GM12873 (cell line): ENCODE results near the gene ERCC1.

ENCODE experiments used
- CTCF ChIP-seq: IDR thresholded peaks from 2 replicates; pipeline ENCODE4 v1.5.1; 2012; ENCODE audit warnings: low read depth, mild to moderate bottlenecking, moderate library complexity, low read length, control low read depth; ENCODE audit not compliant: insufficient read depth; ENCODE audit errors: missing control alignments

The ERCC1 gene

GRCh38 chr19:45413497-45413896, 10.2 kb downstream of the ERCC1 start:
- no peak for TF ChIP-seq CTCF

DNA sequence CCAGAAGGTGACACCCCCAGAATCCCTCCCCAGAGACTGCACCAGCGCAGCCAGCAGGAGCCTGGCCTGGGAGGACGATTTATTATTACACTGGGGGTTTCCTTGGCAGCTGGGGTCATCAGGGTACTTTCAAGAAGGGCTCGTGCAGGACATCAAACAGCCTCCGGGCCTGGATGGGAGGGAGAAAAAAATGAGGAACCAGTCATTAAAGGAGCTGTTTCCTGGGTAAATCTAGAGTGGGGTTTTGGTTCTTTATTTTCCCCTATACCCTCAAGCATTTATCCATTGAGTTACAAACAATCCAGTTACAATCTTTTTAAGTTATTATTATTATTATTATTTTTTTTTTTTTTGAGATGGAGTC, 14.2 kb downstream of the ERCC1 start:
- no peak for TF ChIP-seq CTCF

GRCh38 chr19:45408830-45409556, 14.7 kb downstream of the ERCC1 start:
- no peak for TF ChIP-seq CTCF

DNA sequence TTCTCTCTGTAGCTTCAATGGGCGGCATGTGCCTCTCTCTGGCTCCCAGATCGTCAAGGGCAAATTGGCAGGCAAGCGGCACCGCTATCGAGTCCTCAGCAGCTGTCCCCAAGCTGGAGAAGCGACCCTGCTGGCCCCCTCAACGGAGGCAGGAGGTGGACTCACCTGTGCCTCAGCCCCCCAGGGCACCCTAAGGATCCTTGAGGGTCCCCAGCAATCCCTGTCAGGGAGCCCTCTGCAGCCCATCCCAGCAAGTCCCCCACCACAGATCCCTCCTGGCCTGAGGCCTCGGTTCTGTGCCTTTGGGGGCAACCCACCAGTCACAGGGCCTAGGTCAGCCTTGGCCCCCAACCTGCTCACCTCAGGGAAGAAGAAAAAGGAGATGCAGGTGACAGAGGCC, 15.6 kb downstream of the ERCC1 start:
- no peak for TF ChIP-seq CTCF

GRCh38 chr19:45407091-45407375, 16.7 kb downstream of the ERCC1 start:
- TF ChIP-seq CTCF = no peak

DNA sequence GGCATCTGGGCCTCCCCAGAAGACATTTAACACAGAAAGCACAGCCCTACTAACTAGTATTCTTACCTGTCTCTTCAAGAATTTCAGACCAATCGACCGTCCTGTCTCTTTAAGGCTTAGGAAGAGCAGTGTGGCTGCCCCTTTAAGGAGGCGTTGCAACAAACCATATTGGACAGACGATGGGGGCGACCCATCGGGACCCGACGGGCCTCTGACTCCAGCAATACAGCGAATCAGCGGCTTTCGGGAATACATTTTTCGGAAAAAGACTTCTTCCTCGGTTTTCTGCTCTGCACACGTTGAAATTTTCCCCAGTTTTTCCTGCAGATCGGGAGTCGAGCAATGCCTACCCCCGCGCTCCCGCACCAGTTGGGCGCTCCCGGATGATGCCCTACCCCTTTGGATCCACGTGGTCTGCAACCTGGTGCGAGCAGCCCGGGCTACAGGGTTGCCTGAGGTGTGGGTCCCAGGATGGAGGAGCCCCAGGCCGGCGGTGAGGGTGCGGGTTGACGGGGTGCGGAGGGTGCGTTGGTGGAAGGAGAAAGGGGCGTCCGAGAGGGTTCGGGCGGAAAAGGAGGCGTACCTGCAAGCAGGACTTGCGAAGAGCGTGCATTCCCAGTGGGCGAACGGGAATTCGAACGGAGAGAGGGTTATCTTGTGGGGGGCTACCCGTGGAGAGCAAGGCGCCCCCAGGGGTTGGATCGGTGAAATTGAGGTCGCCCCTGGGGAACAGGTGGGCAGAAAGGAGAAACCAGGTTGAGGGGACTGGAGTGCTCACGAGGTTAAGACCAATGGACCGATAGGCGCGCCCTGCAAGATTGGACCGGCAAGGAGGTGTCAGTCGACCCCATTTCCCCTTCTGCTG, 17.3 kb downstream of the ERCC1 start, which contains the start of gene POLR1G:
Gene POLR1G, plus strand, starts transcription at position 419 of the 865 bp plus-strand sequence. Its CDS starts 53 bp downstream, at position 472.
- TF ChIP-seq CTCF = no peak

DNA sequence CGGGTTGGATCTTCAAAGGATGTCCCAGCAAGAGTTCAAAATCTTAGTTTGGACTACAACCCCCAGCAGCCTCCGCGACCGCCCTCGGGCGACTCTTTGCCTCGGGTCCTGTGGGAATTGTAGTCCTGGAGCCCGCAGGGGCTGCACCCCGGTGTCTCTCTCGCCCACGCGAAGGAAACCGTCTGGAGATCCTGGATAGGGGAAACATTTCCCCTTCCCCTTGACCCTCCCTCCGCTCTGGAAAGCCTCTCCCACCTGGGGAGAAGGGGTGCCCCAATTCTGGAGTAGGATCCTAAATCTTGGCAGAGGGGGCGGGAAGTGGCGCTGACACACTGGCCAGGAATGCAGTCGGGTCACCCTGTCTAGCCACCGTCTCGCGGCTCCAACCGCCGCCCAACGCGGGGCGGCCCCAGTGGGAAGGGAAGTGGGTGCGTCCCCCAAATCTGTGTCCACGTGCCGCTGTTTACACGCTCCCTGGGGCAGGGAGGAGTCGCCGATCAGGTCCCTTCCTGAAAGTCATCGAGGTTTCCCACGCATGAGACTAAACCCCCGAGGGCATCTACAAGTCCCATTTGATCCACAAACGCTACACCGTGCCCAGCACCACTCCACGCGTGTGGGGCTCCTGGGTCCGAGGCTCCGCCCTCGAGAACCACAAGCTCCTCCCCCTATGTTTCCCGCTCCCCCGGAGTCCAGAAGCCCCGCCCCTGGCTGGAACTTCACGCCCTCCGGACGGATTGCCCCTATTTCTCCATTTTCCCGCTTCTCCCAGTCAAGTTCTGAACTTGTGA, 18.1 kb downstream of the ERCC1 start:
- no peak for TF ChIP-seq CTCF
